RWPE2 (cell line): ENCODE data around the gene PFKFB4.

ENCODE experiments used
- ATAC-seq: fragments of 200-7000 bp; cut with Tn5 transposase; 3 replicates; pipeline ENCODE4 v1.9.1; 2021; ENCODE audit warnings: low read depth
- DNase-seq: peaks from one replicate; pipeline ENCODE4 v3.0.0-alpha.2; 2020; ENCODE audit warnings: low spot score
- H3K27ac ChIP-seq: fragments of 450-650 bp; 2 replicates; pipeline ENCODE4 v1.5.1; 2017; ENCODE audit warnings: mild to moderate bottlenecking; ENCODE audit not compliant: poor library complexity, severe bottlenecking
- H3K27me3 ChIP-seq: fragments of 250-450 bp; sonication (Bioruptor Pico); 2 replicates; pipeline ENCODE4 v1.5.1; 2021; ENCODE audit warnings: mild to moderate bottlenecking, moderate library complexity; ENCODE audit not compliant: insufficient read depth, poor library complexity, severe bottlenecking
- H3K36me3 ChIP-seq: fragments of 250-450 bp; sonication (Bioruptor Pico); 2 replicates; pipeline ENCODE4 v1.5.1; 2020; ENCODE audit warnings: low read depth, mild to moderate bottlenecking, moderate library complexity
- H3K4me1 ChIP-seq: fragments of 250-450 bp; sonication (Bioruptor Pico); 2 replicates; pipeline ENCODE4 v1.5.1; 2021; ENCODE audit warnings: mild to moderate bottlenecking, moderate library complexity; ENCODE audit not compliant: insufficient read depth, poor library complexity, severe bottlenecking
- H3K4me3 ChIP-seq: fragments of 250-450 bp; sonication (Bioruptor Pico); 2 replicates; pipeline ENCODE4 v1.5.1; 2021; ENCODE audit warnings: mild to moderate bottlenecking, moderate library complexity; ENCODE audit not compliant: severe bottlenecking
- H3K9me3 ChIP-seq: fragments of 250-450 bp; sonication (Bioruptor Pico); 2 replicates; pipeline ENCODE4 v1.5.1; 2021; ENCODE audit warnings: mild to moderate bottlenecking, moderate library complexity; ENCODE audit not compliant: severe bottlenecking
- CTCF ChIP-seq: fragments of 450-650 bp; IDR thresholded peaks from one replicate; pipeline ENCODE4 v1.5.1; 2017; ENCODE audit warnings: mild to moderate bottlenecking, moderate library complexity; ENCODE audit not compliant: poor library complexity, severe bottlenecking

Gene PFKFB4

DNA sequence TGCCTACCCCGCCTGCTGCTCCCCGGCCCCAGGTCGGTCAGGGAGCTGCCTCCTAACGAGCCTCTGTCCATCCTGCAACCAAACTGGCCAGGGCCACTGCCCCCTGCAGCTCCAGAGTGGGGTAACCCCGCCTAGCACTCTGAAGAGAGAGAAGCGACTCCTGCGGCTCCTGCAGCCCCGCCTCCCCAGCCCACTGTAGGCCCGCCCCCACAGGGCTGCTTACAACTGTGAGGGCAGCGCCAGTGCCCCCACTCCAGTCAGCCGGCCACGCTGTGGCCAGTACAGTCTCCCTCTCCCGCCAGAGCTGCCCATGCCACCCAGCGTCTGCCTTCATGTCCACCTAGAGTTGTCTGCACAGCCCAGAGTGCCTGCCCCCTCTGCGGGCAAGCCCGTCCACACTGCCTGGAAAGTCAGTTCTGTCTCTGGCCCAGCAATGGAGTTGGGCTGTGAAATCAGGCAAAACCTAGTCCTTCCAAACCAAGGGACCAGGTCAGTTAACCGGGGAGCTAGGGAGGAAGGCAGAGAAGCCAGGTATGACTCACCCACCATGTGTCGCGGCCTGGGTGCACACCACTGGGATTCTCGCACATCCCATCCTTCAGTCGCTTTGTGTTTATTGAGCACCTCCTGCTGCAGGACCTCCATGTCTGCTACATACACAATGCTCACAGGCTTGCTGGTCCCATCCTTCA, 4.6 kb upstream of the PFKFB4 start:
- Histone ChIP-seq H3K27me3 (no peaks in the 10 kb centered on the region), H3K9me3 (no peaks in the 10 kb centered on the region), H3K4me1 (peaks cover 18% of the 10 kb centered on the region), H3K27ac (peak overlapping the region; percentile 89), H3K36me3 (peaks cover 47% of the 10 kb centered on the region), H3K4me3 (no peak overlapping the region)
- ATAC-seq (no peak), DNase-seq (no peak)
- no peak for TF ChIP-seq CTCF

- Histone ChIP-seq H3K27ac (peak overlapping the region; percentile 89), H3K4me1 (peaks cover 18% of the 10 kb centered on the region), H3K36me3 (peaks cover 42% of the 10 kb centered on the region), H3K9me3 (no peaks in the 10 kb centered on the region), H3K27me3 (no peaks in the 10 kb centered on the region), H3K4me3 (no peak overlapping the region)
- DNase-seq = no peak
- TF ChIP-seq CTCF = no peak
- ATAC-seq = no peak
These were observed 4.0 kb upstream of the PFKFB4 start for GRCh38 chr3:48560648-48561018.

DNA sequence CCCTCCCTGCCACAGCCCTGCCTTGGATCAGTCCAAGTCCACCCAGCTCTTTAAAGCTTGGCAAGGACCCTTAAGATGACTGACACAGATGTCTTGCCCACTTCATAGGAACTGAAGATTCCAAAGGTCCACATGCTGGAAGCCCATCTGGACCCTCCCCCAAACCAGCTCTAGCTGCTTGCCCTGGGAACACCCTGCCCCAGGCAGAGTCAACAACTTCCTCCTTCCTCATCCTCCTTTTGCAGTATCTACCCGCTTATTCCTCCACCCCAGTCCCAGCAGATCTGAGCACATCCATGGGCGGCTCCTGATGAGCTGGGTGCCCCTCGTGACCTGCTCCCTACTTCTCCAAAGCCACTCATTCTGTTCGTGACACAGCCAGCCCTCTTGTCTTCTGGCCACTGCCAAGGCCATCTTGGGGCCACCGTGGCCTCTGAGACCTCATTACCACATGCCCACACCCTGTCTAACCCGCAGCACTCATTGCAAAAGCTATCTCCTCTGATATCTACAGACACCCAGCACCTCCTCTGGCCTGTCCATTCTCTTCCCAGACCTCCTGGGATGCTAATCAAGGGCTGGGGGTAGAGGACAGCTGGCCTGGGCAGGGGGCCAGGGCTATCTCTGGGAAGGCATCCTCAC, 2.0 kb upstream of the PFKFB4 start:
- DNase-seq = no peak
- Histone ChIP-seq H3K36me3 (peaks cover 30% of the 10 kb centered on the region), H3K27ac (peak overlapping the region; percentile 89), H3K27me3 (no peaks in the 10 kb centered on the region), H3K9me3 (no peaks in the 10 kb centered on the region), H3K4me1 (peaks cover 6% of the 10 kb centered on the region), H3K4me3 (no peak overlapping the region)
- peak; percentile 65 for TF ChIP-seq CTCF
- no peak for ATAC-seq

DNA sequence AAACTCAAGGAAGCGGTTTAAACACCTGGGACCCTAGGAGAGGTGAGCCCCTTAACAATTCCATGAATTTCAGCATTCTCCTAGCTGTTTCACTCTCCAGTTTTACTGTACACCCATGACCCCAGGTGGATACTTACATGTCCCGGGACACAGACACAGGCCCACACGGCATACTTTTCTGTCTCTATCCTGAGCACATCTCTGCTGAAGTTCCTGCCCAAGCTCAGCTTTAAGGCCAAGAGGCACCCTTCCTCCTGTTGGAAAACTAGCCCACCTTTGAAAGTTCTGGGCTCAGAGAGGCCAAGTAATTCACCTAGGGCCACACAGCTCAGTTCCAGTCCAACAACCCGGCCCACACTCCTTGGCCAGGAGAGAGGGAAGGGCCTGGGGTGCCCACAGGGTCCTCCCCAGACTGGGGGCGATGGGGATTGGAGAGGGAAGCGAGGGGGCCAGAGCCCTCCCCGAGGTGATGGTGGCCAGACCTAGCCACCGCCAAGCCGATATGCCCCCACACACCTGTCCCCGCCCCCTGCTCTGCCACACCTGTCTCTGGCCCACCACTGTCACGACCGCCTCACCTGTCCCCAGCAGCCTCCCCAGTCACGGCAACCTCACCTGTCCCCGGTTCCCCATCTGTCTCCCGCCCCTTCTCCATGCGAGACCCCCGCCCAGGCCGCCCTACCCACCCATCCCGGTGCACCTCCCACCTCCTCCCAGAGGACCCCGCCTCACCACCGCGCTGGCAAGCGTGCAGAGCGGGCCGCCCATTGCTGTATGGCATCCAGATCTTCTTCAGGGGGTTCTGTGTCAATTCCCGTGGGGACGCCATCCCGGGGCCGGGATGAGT, 431 bp downstream of the PFKFB4 start:
- no peaks in the 10 kb centered on the region for H3K9me3 ChIP-seq

More for the DNA sequence above, 431 bp downstream of the PFKFB4 start:
- H3K27ac ChIP-seq = peak overlapping the region; percentile 89
- H3K4me1 ChIP-seq = peaks cover 5% of the 10 kb centered on the region
- H3K27me3 ChIP-seq = no peaks in the 10 kb centered on the region
- ATAC-seq (no peak), DNase-seq (peak; percentile 68)
- H3K36me3 ChIP-seq = peaks cover 23% of the 10 kb centered on the region; the same call in 1 of the 2 replicates
- peak overlapping the region; percentile 38 for H3K4me3 ChIP-seq
- no peak for TF ChIP-seq CTCF
